Fibroblast of the aortic adventitia (primary cell): ENCODE data around the gene DPEP3. TPM values are rescaled to one million over a fixed set of nuclear protein-coding genes. Genes with fewer than 3 reads are reported as not detected.

ENCODE experiments used
- DNase-seq: peaks from one replicate; pipeline ENCODE4 v3.0.0-alpha.2; 2010; ENCODE audit warnings: low read depth
- H3K4me3 ChIP-seq: 2 replicates; pipeline ENCODE4 v1.5.1; 2011; ENCODE audit warnings: low read depth, mild to moderate bottlenecking, control low read depth, low read length, moderate library complexity
- CTCF ChIP-seq: IDR thresholded peaks from 2 replicates; pipeline ENCODE4 v1.5.1; 2011; ENCODE audit warnings: mild to moderate bottlenecking, low read length, control low read depth, inconsistent platforms; ENCODE audit not compliant: insufficient read depth
- total RNA-seq: library from RNA; depleted of rRNA; stranded (reverse); fragments of >200 nt; gene quantifications from 2 replicates; pipeline ENCODE4 v1.2.3, GENCODE V29; 2012; ENCODE audit warnings: low replicate concordance

DPEP3 gene
- total RNA-seq, 1 donor: not detected

GRCh38 chr16:67943619-67944504, 36.4 kb downstream of the DPEP3 start, which contains the start of gene LCAT:
LCAT (minus strand) TSS chr16:67944120; CDS start chr16:67944101, 19 bp downstream.
- H3K4me3 ChIP-seq: no peak within 1 kb of the TSS
- peak; percentile 66 for DNase-seq
- no peak for TF ChIP-seq CTCF

GRCh38 chr16:67943256-67943618, 37.1 kb downstream of the DPEP3 start:
- no peak for TF ChIP-seq CTCF
- H3K4me3 ChIP-seq: no peak overlapping the region
- DNase-seq: no peak

GRCh38 chr16:67942510-67943255, 37.6 kb downstream of the DPEP3 start:
- no peak for DNase-seq
- TF ChIP-seq CTCF: no peak
- no peak overlapping the region for H3K4me3 ChIP-seq

- TF ChIP-seq CTCF: peak; percentile 71
- DNase-seq: peak; percentile 30
Measured at GRCh38 chr16:67942200-67942509, 38.1 kb downstream of the DPEP3 start.

GRCh38 chr16:67941469-67942199, 38.7 kb downstream of the DPEP3 start:
- no peak overlapping the region for H3K4me3 ChIP-seq
- TF ChIP-seq CTCF: no peak
- DNase-seq: no peak

More at GRCh38 chr16:67942200-67942509, 38.1 kb downstream of the DPEP3 start:
- no peak overlapping the region for H3K4me3 ChIP-seq

- H3K4me3 ChIP-seq: no peak overlapping the region
- no peak for TF ChIP-seq CTCF
- no peak for DNase-seq
Measured at GRCh38 chr16:67940446-67941089, 39.7 kb downstream of the DPEP3 start.
